Hepatocyte (in vitro differentiated cells): ENCODE data around the gene COA4.

Experiments used
- EZH2 ChIP-seq: fragments of 200-600 bp; sonication (generic); IDR thresholded peaks from 2 replicates; pipeline ENCODE4 v1.6.1; 2016; ENCODE audit warnings: antibody characterized with exemption, mild to moderate bottlenecking, borderline replicate concordance
- EZH2phosphoT487 ChIP-seq: fragments of 200-600 bp; sonication (generic); IDR thresholded peaks from one replicate; pipeline ENCODE4 v1.6.1; 2018; ENCODE audit warnings: antibody characterized with exemption, mild to moderate bottlenecking, low read depth, moderate library complexity; ENCODE audit not compliant: unreplicated experiment, severe bottlenecking
- TF ChIP-seq, protein P1 (sequence below): fragments of 200-600 bp; sonication (generic); IDR thresholded peaks from 2 replicates; pipeline ENCODE4 v1.5.1; 2016; ENCODE audit warnings: antibody characterized with exemption, mild to moderate bottlenecking; ENCODE audit not compliant: poor library complexity

DNA sequence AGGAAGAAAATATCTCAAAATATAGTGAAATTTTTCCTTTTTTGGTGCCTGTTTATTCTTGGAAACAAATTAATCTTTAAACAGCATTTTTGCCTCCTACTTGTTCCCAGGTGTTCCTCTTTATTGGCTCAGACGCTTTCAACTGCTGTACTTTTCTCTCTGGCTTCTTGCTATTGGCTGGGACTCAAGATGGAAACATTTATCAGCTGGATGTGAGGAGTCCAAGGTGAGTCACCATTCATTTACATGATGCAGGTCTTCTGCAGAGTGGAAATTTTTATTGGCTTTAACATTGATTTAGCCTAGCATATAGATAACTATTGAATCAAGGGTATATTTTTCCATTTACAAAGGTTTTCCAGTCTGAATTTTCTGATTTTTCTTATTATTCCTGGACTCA is 39.8 kb upstream of the COA4 start:
- TF ChIP-seq, protein P1, sequence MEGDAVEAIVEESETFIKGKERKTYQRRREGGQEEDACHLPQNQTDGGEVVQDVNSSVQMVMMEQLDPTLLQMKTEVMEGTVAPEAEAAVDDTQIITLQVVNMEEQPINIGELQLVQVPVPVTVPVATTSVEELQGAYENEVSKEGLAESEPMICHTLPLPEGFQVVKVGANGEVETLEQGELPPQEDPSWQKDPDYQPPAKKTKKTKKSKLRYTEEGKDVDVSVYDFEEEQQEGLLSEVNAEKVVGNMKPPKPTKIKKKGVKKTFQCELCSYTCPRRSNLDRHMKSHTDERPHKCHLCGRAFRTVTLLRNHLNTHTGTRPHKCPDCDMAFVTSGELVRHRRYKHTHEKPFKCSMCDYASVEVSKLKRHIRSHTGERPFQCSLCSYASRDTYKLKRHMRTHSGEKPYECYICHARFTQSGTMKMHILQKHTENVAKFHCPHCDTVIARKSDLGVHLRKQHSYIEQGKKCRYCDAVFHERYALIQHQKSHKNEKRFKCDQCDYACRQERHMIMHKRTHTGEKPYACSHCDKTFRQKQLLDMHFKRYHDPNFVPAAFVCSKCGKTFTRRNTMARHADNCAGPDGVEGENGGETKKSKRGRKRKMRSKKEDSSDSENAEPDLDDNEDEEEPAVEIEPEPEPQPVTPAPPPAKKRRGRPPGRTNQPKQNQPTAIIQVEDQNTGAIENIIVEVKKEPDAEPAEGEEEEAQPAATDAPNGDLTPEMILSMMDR, result no peak
- TF ChIP-seq EZH2 (no peak), EZH2phosphoT487 (no peak)
